DMS114 treated with DMSO at 0.1 percent for 48 hours (cell line): ENCODE data around the gene COL4A2.

ENCODE experiments used
- DNase-seq: peaks from one replicate; lab custom pipeline; 2025; ENCODE audit not compliant: unreplicated experiment; lab: John Stamatoyannopoulos, UW

The COL4A2 gene

GRCh38 chr13:110548891-110549794, 242.1 kb downstream of the COL4A2 start:
- no peak for DNase-seq

GRCh38 chr13:110549795-110550160, 242.7 kb downstream of the COL4A2 start:
- no peak for DNase-seq

- DNase-seq: no peak
These were observed 244.2 kb downstream of the COL4A2 start for GRCh38 chr13:110551284-110551683.

- DNase-seq: no peak
These were observed 245.7 kb downstream of the COL4A2 start for GRCh38 chr13:110552767-110553166.

- DNase-seq: no peak
These were observed 246.3 kb downstream of the COL4A2 start for GRCh38 chr13:110553417-110553816.

- no peak for DNase-seq
These were observed 247.2 kb downstream of the COL4A2 start for GRCh38 chr13:110554227-110554836.

GRCh38 chr13:110554946-110555345, 247.9 kb downstream of the COL4A2 start:
- no peak for DNase-seq

GRCh38 chr13:110555601-110556223, 248.6 kb downstream of the COL4A2 start:
- DNase-seq: no peak

GRCh38 chr13:110556224-110556606, 249.1 kb downstream of the COL4A2 start:
- DNase-seq: no peak

GRCh38 chr13:110557082-110557481, 250.0 kb downstream of the COL4A2 start:
- no peak for DNase-seq

GRCh38 chr13:110557610-110558305, 250.7 kb downstream of the COL4A2 start:
- no peak for DNase-seq

GRCh38 chr13:110559429-110559943, 252.4 kb downstream of the COL4A2 start:
- DNase-seq: no peak

- DNase-seq: no peak
These were observed 252.9 kb downstream of the COL4A2 start for GRCh38 chr13:110559986-110560385.

GRCh38 chr13:110560601-110561343, 253.7 kb downstream of the COL4A2 start:
- no peak for DNase-seq

- DNase-seq: no peak
These were observed 254.4 kb downstream of the COL4A2 start, which contains the start of gene RAB20 for GRCh38 chr13:110561344-110562035. RAB20 (minus strand) TSS chr13:110561722; CDS start chr13:110561519, 203 bp downstream.

- peak; percentile 9 for DNase-seq
These were observed 255.0 kb downstream of the COL4A2 start for GRCh38 chr13:110562036-110562597.
